HepG2 (cell line): Measurements from ENCODE around the gene TMEM134. TPM values are rescaled to one million over a fixed set of nuclear protein-coding genes. Genes with fewer than 3 reads are reported as not detected.

ENCODE experiments used
- ETV6 ChIP-seq: sonication (generic); formaldehyde crosslinking; conservative IDR thresholded peaks from 2 replicates; pipeline ENCODE4 v1.4.0; 2020; ENCODE audit warnings: missing genetic modification reagents
- GLI4 ChIP-seq: sonication (generic); formaldehyde crosslinking; IDR thresholded peaks from 2 replicates; pipeline ENCODE4 v1.5.1; 2020; ENCODE audit warnings: missing genetic modification reagents, mild to moderate bottlenecking, moderate library complexity, borderline replicate concordance
- HNRNPUL1 ChIP-seq: fragments of 200-400 bp; formaldehyde crosslinking; IDR thresholded peaks from 2 replicates; pipeline ENCODE4 v1.6.1; 2017; ENCODE audit warnings: low read depth, mild to moderate bottlenecking, low read length, moderate library complexity
- KDM5A ChIP-seq: fragments of 200-600 bp; sonication (generic); IDR thresholded peaks from 2 replicates; pipeline ENCODE4 v1.7.0; 2018; ENCODE audit warnings: antibody characterized with exemption, mild to moderate bottlenecking, low read length, borderline replicate concordance
- KDM5B ChIP-seq: sonication (generic); formaldehyde crosslinking; IDR thresholded peaks from 2 replicates; pipeline ENCODE4 v1.4.0; 2020; ENCODE audit warnings: missing genetic modification reagents, mild to moderate bottlenecking, borderline replicate concordance
- KLF16 ChIP-seq, 2 experiments: sonication (generic) in 1 of 2; formaldehyde crosslinking in 1 of 2; IDR thresholded peaks; 2 replicates each; pipeline versions ENCODE4 v1.6.1 to v1.8.0; 2016 to 2023; ENCODE audit warnings: missing genetic modification reagents in 2 of 2, missing compliant biosample characterization in 1 of 2
- MTF1 ChIP-seq: sonication (generic); formaldehyde crosslinking; IDR thresholded peaks from 2 replicates; pipeline ENCODE4 v1.5.0; 2020; ENCODE audit warnings: missing genetic modification reagents
- NFYC ChIP-seq: IDR thresholded peaks from 2 replicates; pipeline ENCODE4 v1.6.1; 2016; ENCODE audit warnings: missing genetic modification reagents, missing compliant biosample characterization
- NR1H2 ChIP-seq: sonication (generic); formaldehyde crosslinking; IDR thresholded peaks from 2 replicates; pipeline ENCODE4 v1.8.1; 2022; ENCODE audit warnings: low read depth, missing genetic modification reagents, borderline replicate concordance
- POLR2G ChIP-seq: fragments of 200-400 bp; formaldehyde crosslinking; IDR thresholded peaks from 2 replicates; pipeline ENCODE4 v1.6.1; 2018; ENCODE audit warnings: mild to moderate bottlenecking, low read depth, low read length, moderate library complexity
- RFX3 ChIP-seq: IDR thresholded peaks from 2 replicates; pipeline ENCODE4 v1.6.1; 2016; ENCODE audit warnings: missing biosample characterization, missing genetic modification reagents
- SIX1 ChIP-seq: sonication (generic); formaldehyde crosslinking; IDR thresholded peaks from 2 replicates; pipeline ENCODE4 v1.4.0; 2020; ENCODE audit warnings: missing genetic modification reagents, borderline replicate concordance
- TEAD3 ChIP-seq: optimal IDR thresholded peaks from 2 replicates; pipeline ENCODE3; 2016; ENCODE audit warnings: borderline replicate concordance
- TOPORS ChIP-seq: sonication (generic); formaldehyde crosslinking; IDR thresholded peaks from 2 replicates; pipeline ENCODE4 v1.8.0; 2023; ENCODE audit warnings: mild to moderate bottlenecking, missing genetic modification reagents
- ZNF251 ChIP-seq: sonication (generic); formaldehyde crosslinking; IDR thresholded peaks from 2 replicates; pipeline ENCODE4 v1.9.0; 2021; ENCODE audit warnings: mild to moderate bottlenecking, missing genetic modification reagents
- ZSCAN20 ChIP-seq: sonication (generic); formaldehyde crosslinking; IDR thresholded peaks from 2 replicates; pipeline ENCODE4 v1.4.0; 2020; ENCODE audit warnings: missing genetic modification reagents, mild to moderate bottlenecking, borderline replicate concordance
- polyA plus RNA-seq, 8 experiments: library from polyadenylated mRNA; depleted of rRNA in 3 of 8; stranded (reverse) in 7 of 8; unstranded in 1 of 8; fragments of >200 nt; fragmentation: Illumina TruSeq in 4 of 8; extraction: Trizol in 4 of 8; gene quantifications; 2 replicates each; pipeline versions ENCODE4 v1.2.1 to v1.2.3, GENCODE V29; 2011 to 2016; ENCODE audit warnings: low read depth in 4 of 8, missing spikeins in 1 of 8, mixed read lengths in 1 of 8; ENCODE audit not compliant: insufficient read depth in 1 of 8
- total RNA-seq, 5 experiments: library from RNA; depleted of rRNA; stranded (reverse); fragments of >200 nt; fragmentation: Illumina TruSeq; extraction: Trizol; gene quantifications; 2 replicates each; pipeline ENCODE4 v1.2.3, GENCODE V29; 2016; ENCODE audit warnings: low read depth in 1 of 5
- TF ChIP-seq, protein P1 (sequence below): IDR thresholded peaks from 2 replicates; pipeline ENCODE4 v1.6.1; 2012; ENCODE audit warnings: low read length, improper control_type of control experiment
- TF ChIP-seq, protein P2 (sequence below): sonication (generic); formaldehyde crosslinking; IDR thresholded peaks from 2 replicates; pipeline ENCODE4 v1.9.0; 2022; ENCODE audit warnings: missing genetic modification reagents, mild to moderate bottlenecking, borderline replicate concordance
- TF ChIP-seq, protein P3 (sequence below): IDR thresholded peaks from 2 replicates; pipeline ENCODE4 v1.6.1; 2016; ENCODE audit warnings: missing compliant biosample characterization, missing genetic modification reagents, borderline replicate concordance
- TF ChIP-seq, protein P4 (sequence below): sonication (generic); formaldehyde crosslinking; IDR thresholded peaks from 2 replicates; pipeline ENCODE4 v1.5.0; 2020; ENCODE audit warnings: mild to moderate bottlenecking, missing genetic modification reagents
- TF ChIP-seq, protein P5 (sequence below): sonication (generic); formaldehyde crosslinking; IDR thresholded peaks from 2 replicates; pipeline ENCODE4 v1.8.1; 2023; ENCODE audit warnings: mild to moderate bottlenecking, missing genetic modification reagents

Gene TMEM134
- total and polyA plus RNA-seq, 2 of the 13 experiments (the other 11 are each of a cell fraction or from before 2014, with no cell fraction given), result 6.9 to 26.9 TPM

DNA sequence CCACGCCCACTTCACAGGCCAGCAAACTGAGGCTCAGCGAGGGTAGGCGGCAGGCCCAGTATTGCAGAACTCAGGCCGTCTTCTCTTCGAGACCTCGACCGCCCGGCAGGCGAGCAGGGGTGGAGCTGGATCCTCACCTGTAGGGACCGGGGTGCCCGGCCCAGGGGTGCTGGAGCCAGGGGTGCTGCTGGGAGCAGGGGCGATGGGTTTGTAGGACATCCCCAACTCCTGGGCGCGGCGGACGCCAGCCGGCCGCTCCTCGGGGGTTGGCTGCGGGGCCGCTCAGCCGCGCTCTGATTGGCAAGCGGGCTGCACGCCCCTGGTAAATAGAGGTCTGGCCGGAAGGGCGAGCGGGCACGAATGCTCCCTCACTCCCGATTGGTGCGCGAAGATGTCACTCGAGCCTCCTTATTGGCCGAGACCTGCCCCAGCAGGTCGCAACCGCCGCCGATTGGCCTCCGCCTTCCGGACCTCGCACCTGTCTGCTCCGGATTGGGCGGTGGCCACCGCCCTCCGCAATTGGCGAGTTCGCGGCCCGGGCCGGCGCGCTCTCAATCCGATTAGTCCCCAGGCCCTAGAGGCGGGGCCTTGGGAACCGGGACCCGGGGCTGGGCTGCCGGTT lies 38.9 kb upstream of the TMEM134 start, which contains the start of gene CDK2AP2 (continued):
- TF ChIP-seq, protein P1, sequence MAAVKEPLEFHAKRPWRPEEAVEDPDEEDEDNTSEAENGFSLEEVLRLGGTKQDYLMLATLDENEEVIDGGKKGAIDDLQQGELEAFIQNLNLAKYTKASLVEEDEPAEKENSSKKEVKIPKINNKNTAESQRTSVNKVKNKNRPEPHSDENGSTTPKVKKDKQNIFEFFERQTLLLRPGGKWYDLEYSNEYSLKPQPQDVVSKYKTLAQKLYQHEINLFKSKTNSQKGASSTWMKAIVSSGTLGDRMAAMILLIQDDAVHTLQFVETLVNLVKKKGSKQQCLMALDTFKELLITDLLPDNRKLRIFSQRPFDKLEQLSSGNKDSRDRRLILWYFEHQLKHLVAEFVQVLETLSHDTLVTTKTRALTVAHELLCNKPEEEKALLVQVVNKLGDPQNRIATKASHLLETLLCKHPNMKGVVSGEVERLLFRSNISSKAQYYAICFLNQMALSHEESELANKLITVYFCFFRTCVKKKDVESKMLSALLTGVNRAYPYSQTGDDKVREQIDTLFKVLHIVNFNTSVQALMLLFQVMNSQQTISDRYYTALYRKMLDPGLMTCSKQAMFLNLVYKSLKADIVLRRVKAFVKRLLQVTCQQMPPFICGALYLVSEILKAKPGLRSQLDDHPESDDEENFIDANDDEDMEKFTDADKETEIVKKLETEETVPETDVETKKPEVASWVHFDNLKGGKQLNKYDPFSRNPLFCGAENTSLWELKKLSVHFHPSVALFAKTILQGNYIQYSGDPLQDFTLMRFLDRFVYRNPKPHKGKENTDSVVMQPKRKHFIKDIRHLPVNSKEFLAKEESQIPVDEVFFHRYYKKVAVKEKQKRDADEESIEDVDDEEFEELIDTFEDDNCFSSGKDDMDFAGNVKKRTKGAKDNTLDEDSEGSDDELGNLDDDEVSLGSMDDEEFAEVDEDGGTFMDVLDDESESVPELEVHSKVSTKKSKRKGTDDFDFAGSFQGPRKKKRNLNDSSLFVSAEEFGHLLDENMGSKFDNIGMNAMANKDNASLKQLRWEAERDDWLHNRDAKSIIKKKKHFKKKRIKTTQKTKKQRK, result peak; percentile 49; the same call in 1 of the 2 replicates
- peak; percentile 68; the same call in 1 of the 2 replicates for TF ChIP-seq GLI4
- TF ChIP-seq HNRNPUL1, result no peak
- peak; percentile 70; the same call in 1 of the 2 replicates for TF ChIP-seq KDM5B
- TF ChIP-seq MTF1 (CRISPR knock-in tag), result no peak
- TF ChIP-seq ZSCAN20 (CRISPR knock-in tag), result no peak
- no peak for TF ChIP-seq ZNF251 (CRISPR knock-in tag)
- TF ChIP-seq TOPORS (CRISPR knock-in tag), result no peak
- TF ChIP-seq KLF16 (CRISPR knock-in tag; IDR thresholded peaks at IDR 0.05), result no peak
- peak; percentile 89 for TF ChIP-seq POLR2G
- TF ChIP-seq NR1H2 (CRISPR knock-in tag), result no peak
- TF ChIP-seq SIX1 (CRISPR knock-in tag), result no peak
- TF ChIP-seq KDM5A, result no peak; the same call in 1 of the 2 replicates
- TF ChIP-seq TEAD3 (CRISPR knock-in tag), result no peak
- TF ChIP-seq, protein P2, sequence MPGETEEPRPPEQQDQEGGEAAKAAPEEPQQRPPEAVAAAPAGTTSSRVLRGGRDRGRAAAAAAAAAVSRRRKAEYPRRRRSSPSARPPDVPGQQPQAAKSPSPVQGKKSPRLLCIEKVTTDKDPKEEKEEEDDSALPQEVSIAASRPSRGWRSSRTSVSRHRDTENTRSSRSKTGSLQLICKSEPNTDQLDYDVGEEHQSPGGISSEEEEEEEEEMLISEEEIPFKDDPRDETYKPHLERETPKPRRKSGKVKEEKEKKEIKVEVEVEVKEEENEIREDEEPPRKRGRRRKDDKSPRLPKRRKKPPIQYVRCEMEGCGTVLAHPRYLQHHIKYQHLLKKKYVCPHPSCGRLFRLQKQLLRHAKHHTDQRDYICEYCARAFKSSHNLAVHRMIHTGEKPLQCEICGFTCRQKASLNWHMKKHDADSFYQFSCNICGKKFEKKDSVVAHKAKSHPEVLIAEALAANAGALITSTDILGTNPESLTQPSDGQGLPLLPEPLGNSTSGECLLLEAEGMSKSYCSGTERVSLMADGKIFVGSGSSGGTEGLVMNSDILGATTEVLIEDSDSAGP (CRISPR knock-in tag), result peak; percentile 65; the same call in 1 of the 2 replicates
- TF ChIP-seq, protein P3, sequence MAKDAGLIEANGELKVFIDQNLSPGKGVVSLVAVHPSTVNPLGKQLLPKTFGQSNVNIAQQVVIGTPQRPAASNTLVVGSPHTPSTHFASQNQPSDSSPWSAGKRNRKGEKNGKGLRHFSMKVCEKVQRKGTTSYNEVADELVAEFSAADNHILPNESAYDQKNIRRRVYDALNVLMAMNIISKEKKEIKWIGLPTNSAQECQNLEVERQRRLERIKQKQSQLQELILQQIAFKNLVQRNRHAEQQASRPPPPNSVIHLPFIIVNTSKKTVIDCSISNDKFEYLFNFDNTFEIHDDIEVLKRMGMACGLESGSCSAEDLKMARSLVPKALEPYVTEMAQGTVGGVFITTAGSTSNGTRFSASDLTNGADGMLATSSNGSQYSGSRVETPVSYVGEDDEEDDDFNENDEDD (CRISPR knock-in tag), result peak; percentile 87; the same call in 1 of the 2 replicates
- no peak for TF ChIP-seq ETV6
- TF ChIP-seq RFX3 (CRISPR knock-in tag), result no peak
- TF ChIP-seq NFYC (CRISPR knock-in tag), result peak; percentile 96
- TF ChIP-seq, protein P4, sequence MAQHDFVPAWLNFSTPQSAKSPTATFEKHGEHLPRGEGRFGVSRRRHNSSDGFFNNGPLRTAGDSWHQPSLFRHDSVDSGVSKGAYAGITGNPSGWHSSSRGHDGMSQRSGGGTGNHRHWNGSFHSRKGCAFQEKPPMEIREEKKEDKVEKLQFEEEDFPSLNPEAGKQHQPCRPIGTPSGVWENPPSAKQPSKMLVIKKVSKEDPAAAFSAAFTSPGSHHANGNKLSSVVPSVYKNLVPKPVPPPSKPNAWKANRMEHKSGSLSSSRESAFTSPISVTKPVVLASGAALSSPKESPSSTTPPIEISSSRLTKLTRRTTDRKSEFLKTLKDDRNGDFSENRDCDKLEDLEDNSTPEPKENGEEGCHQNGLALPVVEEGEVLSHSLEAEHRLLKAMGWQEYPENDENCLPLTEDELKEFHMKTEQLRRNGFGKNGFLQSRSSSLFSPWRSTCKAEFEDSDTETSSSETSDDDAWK, result no peak
- TF ChIP-seq, protein P5, sequence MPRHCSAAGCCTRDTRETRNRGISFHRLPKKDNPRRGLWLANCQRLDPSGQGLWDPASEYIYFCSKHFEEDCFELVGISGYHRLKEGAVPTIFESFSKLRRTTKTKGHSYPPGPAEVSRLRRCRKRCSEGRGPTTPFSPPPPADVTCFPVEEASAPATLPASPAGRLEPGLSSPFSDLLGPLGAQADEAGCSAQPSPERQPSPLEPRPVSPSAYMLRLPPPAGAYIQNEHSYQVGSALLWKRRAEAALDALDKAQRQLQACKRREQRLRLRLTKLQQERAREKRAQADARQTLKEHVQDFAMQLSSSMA, result no peak
